Lower leg skin (tissue), 3 donors: Measurements from ENCODE around the gene MTX3.

ENCODE experiments used
- CTCF ChIP-seq, 3 donors: fragments of 450-650 bp; IDR thresholded peaks; one replicate each; pipeline ENCODE4 v1.5.1; 2016; ENCODE audit warnings: antibody characterized with exemption in 3 of 3, mild to moderate bottlenecking in 3 of 3, moderate library complexity in 2 of 3
- POLR2A ChIP-seq, 2 donors: fragments of 450-650 bp; IDR thresholded peaks; one replicate each; pipeline ENCODE4 v1.6.1; 2016 to 2017; ENCODE audit warnings: antibody characterized with exemption in 2 of 2, mild to moderate bottlenecking in 1 of 2, moderate library complexity in 1 of 2

GRCh38 chr5:80037366-80037765 is 46.3 kb upstream of the MTX3 start:
- TF ChIP-seq CTCF (IDR thresholded peaks at IDR 0.05) (no peak), POLR2A (IDR thresholded peaks at IDR 0.05) (no peak)
